Activated T-helper 17 cell treated with anti-CD3 and anti-CD28 coated beads, Interleukin-2, amount 50 U/mL, for 72 hours (primary cell): ENCODE measurements around the gene FBLN5. TPM values are rescaled to one million over a fixed set of nuclear protein-coding genes. Genes with fewer than 3 reads are reported as not detected.

Source experiments
- ATAC-seq: fragments of 150-1000 bp; cut with Tn5 transposase; replicated peaks from 2 replicates; pipeline ENCODE4 v1.10.0; 2021; ENCODE audit warnings: mild to moderate bottlenecking, moderate library complexity
- H3K27ac Mint-ChIP-seq: one replicate; pipeline ENCODE4 v1.8.0; 2022; ENCODE audit warnings: mixed read lengths
- H3K27me3 Mint-ChIP-seq: one replicate; pipeline ENCODE4 v1.8.0; 2022; ENCODE audit warnings: mixed read lengths
- H3K36me3 Mint-ChIP-seq: one replicate; pipeline ENCODE4 v1.8.0; 2022; ENCODE audit warnings: low read depth, mild to moderate bottlenecking, mixed read lengths
- H3K4me1 Mint-ChIP-seq: one replicate; pipeline ENCODE4 v1.8.0; 2022; ENCODE audit warnings: mixed read lengths
- H3K4me3 Mint-ChIP-seq: one replicate; pipeline ENCODE4 v1.8.0; 2022; ENCODE audit warnings: mild to moderate bottlenecking, mixed read lengths
- H3K9me3 Mint-ChIP-seq: one replicate; pipeline ENCODE4 v1.8.0; 2022; ENCODE audit warnings: mixed read lengths
- total RNA-seq, 2 donors: library from RNA; stranded (reverse); gene quantifications; one replicate each; pipeline ENCODE4 v1.2.3, GENCODE V29; 2022

The FBLN5 gene
- total RNA-seq, 2 donors from 2014 or later = 1.4 to 7.6 TPM

GRCh38 chr14:91835920-91836843, 111.3 kb downstream of the FBLN5 start:
- Mint-ChIP-seq H3K4me3 (peak overlapping the region; percentile 82), H3K4me1 (peaks cover 22% of the 10 kb centered on the region), H3K27me3 (no peaks in the 10 kb centered on the region), H3K36me3 (no peaks in the 10 kb centered on the region), H3K27ac (peak overlapping the region; percentile 65), H3K9me3 (no peaks in the 10 kb centered on the region)
- peak; percentile 92 for ATAC-seq

GRCh38 chr14:91835197-91835919, 112.1 kb downstream of the FBLN5 start:
- Mint-ChIP-seq H3K4me3 (peak overlapping the region; percentile 82), H3K9me3 (no peaks in the 10 kb centered on the region), H3K4me1 (peaks cover 20% of the 10 kb centered on the region), H3K27ac (peak overlapping the region; percentile 42), H3K36me3 (no peaks in the 10 kb centered on the region), H3K27me3 (no peaks in the 10 kb centered on the region)
- ATAC-seq = peak; percentile 33

GRCh38 chr14:91834571-91834970, 112.9 kb downstream of the FBLN5 start:
- Mint-ChIP-seq H3K9me3 (no peaks in the 10 kb centered on the region), H3K4me3 (peak overlapping the region; percentile 82), H3K36me3 (no peaks in the 10 kb centered on the region), H3K4me1 (peaks cover 27% of the 10 kb centered on the region), H3K27me3 (no peaks in the 10 kb centered on the region), H3K27ac (no peak overlapping the region)
- ATAC-seq = no peak

GRCh38 chr14:91831337-91831736, 116.2 kb downstream of the FBLN5 start:
- Mint-ChIP-seq H3K4me1 (peaks cover 45% of the 10 kb centered on the region), H3K27ac (no peak overlapping the region), H3K4me3 (no peak overlapping the region), H3K9me3 (no peaks in the 10 kb centered on the region), H3K27me3 (no peaks in the 10 kb centered on the region), H3K36me3 (no peaks in the 10 kb centered on the region)
- ATAC-seq = no peak

- Mint-ChIP-seq H3K9me3 (no peaks in the 10 kb centered on the region), H3K4me1 (peaks cover 45% of the 10 kb centered on the region), H3K4me3 (peak overlapping the region; percentile 35), H3K27me3 (no peaks in the 10 kb centered on the region), H3K27ac (no peak overlapping the region), H3K36me3 (no peaks in the 10 kb centered on the region)
- ATAC-seq = peak; percentile 86
Measured at GRCh38 chr14:91830777-91831176, 116.7 kb downstream of the FBLN5 start.

GRCh38 chr14:91829511-91829910, 118.0 kb downstream of the FBLN5 start:
- no peak for ATAC-seq
- no peaks in the 10 kb centered on the region for H3K36me3 Mint-ChIP-seq
- no peaks in the 10 kb centered on the region for H3K9me3 Mint-ChIP-seq
- no peaks in the 10 kb centered on the region for H3K27me3 Mint-ChIP-seq
- peaks cover 47% of the 10 kb centered on the region for H3K4me1 Mint-ChIP-seq
- H3K4me3 Mint-ChIP-seq = peak overlapping the region; percentile 35
- peak overlapping the region; percentile 42 for H3K27ac Mint-ChIP-seq

GRCh38 chr14:91827746-91828145, 119.7 kb downstream of the FBLN5 start:
- H3K27ac Mint-ChIP-seq = no peak overlapping the region
- peaks cover 4% of the 10 kb centered on the region for H3K36me3 Mint-ChIP-seq
- no peak for ATAC-seq
- H3K27me3 Mint-ChIP-seq = no peaks in the 10 kb centered on the region
- no peaks in the 10 kb centered on the region for H3K9me3 Mint-ChIP-seq
- H3K4me1 Mint-ChIP-seq = peaks cover 42% of the 10 kb centered on the region
- no peak overlapping the region for H3K4me3 Mint-ChIP-seq

Other genes starting within 250 kb of the FBLN5 start
- 1 to 10 TPM in 1 of 2 donors, under 1 TPM in 1; 0.52 to 2.5 TPM for gene CATSPERB, start 215.6 kb downstream of the FBLN5 start, total RNA-seq
- gene TC2N, start 80.2 kb downstream of the FBLN5 start, total RNA-seq = 10 to 100 TPM; 39.2 to 81.2 TPM
- gene TRIP11, start 92.4 kb upstream of the FBLN5 start, total RNA-seq = 10 to 100 TPM; 38.5 to 39.8 TPM
- gene ATXN3, start 158.9 kb upstream of the FBLN5 start, total RNA-seq = 10 to 100 TPM; 21.8 to 31.7 TPM
- gene NDUFB1, start 174.0 kb upstream of the FBLN5 start, total RNA-seq = 10 to 100 TPM; 67.1 to 88.5 TPM
- gene CPSF2, start 174.3 kb upstream of the FBLN5 start, total RNA-seq = 10 to 100 TPM; 42.9 to 88.8 TPM